ENCODE results near the gene NGF.

Gene NGF

GRCh38 chr1:115237023-115237422 is 101.0 kb downstream of the NGF start:
- DNase-seq (ENCODE audit: low spot score), result no peak
